ENCODE data around the gene ARFRP1.

Gene ARFRP1

DNA sequence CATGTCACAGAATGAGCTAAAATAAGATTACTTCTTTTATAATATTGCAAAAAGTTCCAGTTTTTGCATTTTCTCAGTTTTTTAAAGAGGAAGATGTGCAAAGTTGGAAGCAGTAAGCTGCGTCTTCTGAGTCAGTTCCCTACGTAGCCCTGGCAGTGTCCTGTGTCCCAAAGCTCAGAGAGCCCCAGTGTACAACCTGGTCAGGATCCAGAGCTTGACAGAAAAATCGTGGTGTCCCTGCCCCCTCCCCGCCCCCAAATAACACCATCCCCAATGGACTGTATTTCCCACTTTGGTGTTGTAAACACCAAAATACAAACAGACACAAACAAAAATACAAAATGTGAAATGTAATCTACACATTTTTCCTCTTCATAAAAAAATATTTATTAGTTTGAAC is 36.4 kb upstream of the ARFRP1 start:
- H3K4me1 ChIP-seq (ENCODE audit: low read depth, poor library complexity, severe bottlenecking), result peaks cover 6% of the 10 kb centered on the region
- H3K79me2 ChIP-seq (ENCODE audit: insufficient read depth, low read depth), result no peaks in the 10 kb centered on the region

DNA sequence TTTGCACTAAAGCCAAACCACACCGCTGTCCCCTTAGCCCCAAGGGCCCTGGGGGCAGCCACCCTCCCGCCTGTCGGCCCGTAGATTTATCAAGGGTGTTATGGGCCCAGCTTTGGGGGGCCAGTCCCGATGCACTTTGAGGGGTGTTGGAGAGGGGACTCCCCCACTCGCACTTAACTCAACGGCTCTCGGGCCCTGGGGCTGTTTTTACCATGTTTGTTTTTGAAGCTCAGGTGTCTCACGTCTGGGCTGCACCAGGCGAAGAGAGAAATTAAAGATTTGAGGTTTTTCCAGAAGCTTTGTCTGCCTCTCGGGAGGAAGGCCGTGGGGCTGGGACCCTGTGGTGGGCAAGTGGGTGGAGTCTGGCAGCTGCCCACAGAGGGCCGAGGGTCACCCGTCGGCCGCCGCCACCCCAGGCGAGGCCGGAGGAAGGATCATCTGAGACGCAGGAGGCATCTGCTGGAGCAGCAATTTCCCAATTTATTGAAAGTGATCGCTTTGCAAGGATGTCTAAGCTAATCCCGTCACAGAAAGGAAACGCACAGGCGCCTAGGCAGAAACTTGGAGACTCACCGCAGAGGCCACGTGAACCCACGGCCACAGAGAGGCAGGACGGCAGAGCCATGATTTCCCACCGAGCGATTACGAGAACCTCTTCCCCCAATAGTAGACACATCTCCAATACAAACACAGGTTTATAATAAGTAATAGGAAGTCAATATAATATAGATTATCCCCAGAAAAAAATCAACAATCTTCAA is 35.6 kb upstream of the ARFRP1 start:
- Histone ChIP-seq H3K79me2 (ENCODE audit: insufficient read depth, low read depth) (no peaks in the 10 kb centered on the region; the same call in 1 of the 2 replicates), H2AFZ (ENCODE audit: low read depth) (no peak overlapping the region), H3K4me2 (no peak overlapping the region), H4K20me1 (ENCODE audit: insufficient read depth) (no peaks in the 10 kb centered on the region), H3K36me3 (ENCODE audit: insufficient read depth) (no peaks in the 10 kb centered on the region), H3K27me3 (ENCODE audit: insufficient read depth, low read depth) (peaks cover 6% of the 10 kb centered on the region; the same call in 1 of the 2 replicates), H3K27ac (no peak overlapping the region), H3K4me3 (IDR thresholded peaks at IDR 0.05; ENCODE audit: insufficient read depth, low read depth, low read length) (no peak overlapping the region), H3K9ac (no peak overlapping the region), H3K4me1 (ENCODE audit: low read depth, poor library complexity, severe bottlenecking) (peaks cover 14% of the 10 kb centered on the region)
- TF ChIP-seq, protein P1, sequence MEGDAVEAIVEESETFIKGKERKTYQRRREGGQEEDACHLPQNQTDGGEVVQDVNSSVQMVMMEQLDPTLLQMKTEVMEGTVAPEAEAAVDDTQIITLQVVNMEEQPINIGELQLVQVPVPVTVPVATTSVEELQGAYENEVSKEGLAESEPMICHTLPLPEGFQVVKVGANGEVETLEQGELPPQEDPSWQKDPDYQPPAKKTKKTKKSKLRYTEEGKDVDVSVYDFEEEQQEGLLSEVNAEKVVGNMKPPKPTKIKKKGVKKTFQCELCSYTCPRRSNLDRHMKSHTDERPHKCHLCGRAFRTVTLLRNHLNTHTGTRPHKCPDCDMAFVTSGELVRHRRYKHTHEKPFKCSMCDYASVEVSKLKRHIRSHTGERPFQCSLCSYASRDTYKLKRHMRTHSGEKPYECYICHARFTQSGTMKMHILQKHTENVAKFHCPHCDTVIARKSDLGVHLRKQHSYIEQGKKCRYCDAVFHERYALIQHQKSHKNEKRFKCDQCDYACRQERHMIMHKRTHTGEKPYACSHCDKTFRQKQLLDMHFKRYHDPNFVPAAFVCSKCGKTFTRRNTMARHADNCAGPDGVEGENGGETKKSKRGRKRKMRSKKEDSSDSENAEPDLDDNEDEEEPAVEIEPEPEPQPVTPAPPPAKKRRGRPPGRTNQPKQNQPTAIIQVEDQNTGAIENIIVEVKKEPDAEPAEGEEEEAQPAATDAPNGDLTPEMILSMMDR (conservative IDR thresholded peaks at IDR 0.05; ENCODE audit: low read depth, low read length), result no peak

More for the DNA sequence above, 36.4 kb upstream of the ARFRP1 start:
- TF ChIP-seq, protein P1 (conservative IDR thresholded peaks at IDR 0.05; ENCODE audit: low read depth, low read length), result no peak
- H3K4me2 ChIP-seq, result no peak overlapping the region
- peaks cover 13% of the 10 kb centered on the region; the same call in 1 of the 2 replicates for H3K27me3 ChIP-seq (ENCODE audit: insufficient read depth, low read depth)
- H3K9ac ChIP-seq, result no peak overlapping the region
- no peak overlapping the region for H3K27ac ChIP-seq
- no peak overlapping the region for H2AFZ ChIP-seq (ENCODE audit: low read depth)
- H3K4me3 ChIP-seq (IDR thresholded peaks at IDR 0.05; ENCODE audit: insufficient read depth, low read depth, low read length), result no peak overlapping the region
- no peaks in the 10 kb centered on the region for H3K36me3 ChIP-seq (ENCODE audit: insufficient read depth)
- H4K20me1 ChIP-seq (ENCODE audit: insufficient read depth), result no peaks in the 10 kb centered on the region

DNA sequence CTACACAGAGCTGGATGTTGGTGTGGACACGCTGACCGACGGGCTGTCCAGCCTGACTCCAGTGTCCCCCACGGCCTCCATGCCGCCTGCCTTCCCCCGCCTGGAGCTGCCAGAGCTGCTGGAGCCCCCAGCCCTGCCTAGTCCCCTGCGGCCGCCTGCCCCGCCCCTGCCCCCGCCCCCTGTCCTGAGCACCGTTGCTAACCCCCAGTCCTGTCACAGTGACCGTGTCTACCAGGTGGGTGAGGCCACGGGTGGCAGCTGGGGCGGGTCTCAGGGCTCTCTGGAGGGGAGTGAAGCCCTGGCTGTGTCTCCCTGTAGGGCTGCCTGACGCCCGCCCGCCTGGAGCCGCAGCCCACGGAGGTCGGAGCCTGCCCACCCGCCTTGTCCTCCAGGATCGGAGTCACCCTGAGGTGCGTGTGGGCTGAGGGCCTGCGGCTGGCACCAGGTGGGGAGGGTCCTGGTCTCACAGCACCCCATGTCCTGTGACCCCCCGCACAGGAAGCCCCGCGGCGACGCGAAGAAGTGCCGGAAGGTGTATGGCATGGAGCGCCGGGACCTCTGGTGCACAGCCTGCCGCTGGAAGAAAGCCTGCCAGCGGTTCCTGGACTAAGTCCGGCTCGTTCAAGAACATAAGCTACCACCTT is 34.7 kb upstream of the ARFRP1 start:
- no peaks in the 10 kb centered on the region for H3K27me3 ChIP-seq (ENCODE audit: insufficient read depth, low read depth)
- no peak overlapping the region for H3K4me2 ChIP-seq
- TF ChIP-seq, protein P1 (conservative IDR thresholded peaks at IDR 0.05; ENCODE audit: low read depth, low read length), result no peak
- no peak overlapping the region for H2AFZ ChIP-seq (ENCODE audit: low read depth)
- no peak overlapping the region for H3K9ac ChIP-seq
- no peak overlapping the region for H3K4me3 ChIP-seq (IDR thresholded peaks at IDR 0.05; ENCODE audit: insufficient read depth, low read depth, low read length)
- no peak overlapping the region for H3K27ac ChIP-seq
- no peaks in the 10 kb centered on the region; the same call in 1 of the 2 replicates for H3K79me2 ChIP-seq (ENCODE audit: insufficient read depth, low read depth)
- no peaks in the 10 kb centered on the region for H4K20me1 ChIP-seq (ENCODE audit: insufficient read depth)
- H3K36me3 ChIP-seq (ENCODE audit: insufficient read depth), result no peaks in the 10 kb centered on the region
- peaks cover 18% of the 10 kb centered on the region for H3K4me1 ChIP-seq (ENCODE audit: low read depth, poor library complexity, severe bottlenecking)

DNA sequence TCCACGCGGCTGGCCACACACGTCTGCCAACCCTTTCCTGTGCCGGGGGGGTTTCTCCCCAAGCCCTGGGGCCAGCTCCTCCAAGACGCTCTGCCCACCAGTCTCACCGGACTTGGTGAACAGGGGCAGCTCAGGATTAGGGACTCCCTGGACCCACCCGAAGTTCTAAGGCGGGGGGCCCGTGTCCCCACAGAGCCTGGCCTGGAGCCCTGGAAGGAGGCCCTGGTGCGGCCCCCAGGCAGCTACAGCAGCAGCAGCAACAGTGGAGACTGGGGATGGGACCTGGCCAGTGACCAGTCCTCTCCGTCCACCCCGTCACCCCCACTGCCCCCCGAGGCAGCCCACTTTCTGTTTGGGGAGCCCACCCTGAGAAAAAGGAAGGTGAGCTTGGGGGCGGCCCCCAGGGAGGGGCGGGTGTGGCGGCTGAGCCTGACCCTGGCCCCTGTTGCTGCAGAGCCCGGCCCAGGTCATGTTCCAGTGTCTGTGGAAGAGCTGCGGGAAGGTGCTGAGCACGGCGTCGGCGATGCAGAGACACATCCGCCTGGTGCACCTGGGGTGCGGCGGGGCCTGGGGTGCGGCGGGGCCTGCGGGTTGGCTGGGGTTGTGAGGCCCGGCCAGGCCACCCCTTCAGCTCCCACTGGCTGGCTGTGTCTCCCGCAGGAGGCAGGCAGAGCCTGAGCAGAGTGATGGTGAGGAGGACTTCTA is 34.1 kb upstream of the ARFRP1 start:
- H3K27ac ChIP-seq, result no peak overlapping the region
- peaks cover 5% of the 10 kb centered on the region; the same call in 1 of the 2 replicates for H3K79me2 ChIP-seq (ENCODE audit: insufficient read depth, low read depth)
- no peaks in the 10 kb centered on the region for H4K20me1 ChIP-seq (ENCODE audit: insufficient read depth)
- TF ChIP-seq, protein P1 (conservative IDR thresholded peaks at IDR 0.05; ENCODE audit: low read depth, low read length), result no peak
- H3K36me3 ChIP-seq (ENCODE audit: insufficient read depth), result no peaks in the 10 kb centered on the region
- no peak overlapping the region for H2AFZ ChIP-seq (ENCODE audit: low read depth)
- H3K4me3 ChIP-seq (IDR thresholded peaks at IDR 0.05; ENCODE audit: insufficient read depth, low read depth, low read length), result no peak overlapping the region
- H3K4me2 ChIP-seq, result peak overlapping the region; percentile 45; the same call in 1 of the 2 replicates
- H3K9ac ChIP-seq, result no peak overlapping the region; the same call in 1 of the 2 replicates
- peaks cover 18% of the 10 kb centered on the region for H3K4me1 ChIP-seq (ENCODE audit: low read depth, poor library complexity, severe bottlenecking)
- H3K27me3 ChIP-seq (ENCODE audit: insufficient read depth, low read depth), result no peaks in the 10 kb centered on the region

Measured in KMS-11 (cell line).